Naive B cell (primary cell): Measurements from ENCODE around the gene NDST1. TPM values are rescaled to one million over a fixed set of nuclear protein-coding genes. Genes with fewer than 3 reads are reported as not detected.
A peak's percentile ranks its signal among the peaks of the same experiment; 100 is the strongest.
"Not testable (repeated sequence)": the region's sequence is repeated elsewhere in the genome, so short reads cannot be mapped to it uniquely, and the experiment has no call there.

Experiments used
- ATAC-seq, 2 donors: fragments of 150-1000 bp; cut with Tn5 transposase; 2 replicates each; pipeline ENCODE4 v1.10.0; 2021; ENCODE audit warnings: low read depth in 2 of 2, mild to moderate bottlenecking in 2 of 2, moderate library complexity in 2 of 2
- DNase-seq: peaks from one replicate; pipeline ENCODE4 v3.0.0; 2022
- H3K27ac Mint-ChIP-seq, 6 donors: one replicate each; pipeline ENCODE4 v1.8.0; 2020 to 2022; ENCODE audit warnings: mild to moderate bottlenecking in 6 of 6, mixed read lengths in 6 of 6, moderate library complexity in 5 of 6, inconsistent platforms in 2 of 6
- H3K27me3 Mint-ChIP-seq, 3 donors: one replicate each; pipeline ENCODE4 v1.8.0; 2021 to 2022; ENCODE audit warnings: mixed read lengths in 3 of 3, mild to moderate bottlenecking in 1 of 3
- H3K36me3 Mint-ChIP-seq, 2 donors: one replicate each; pipeline ENCODE4 v1.8.0; 2020 to 2022; ENCODE audit warnings: mixed read lengths in 2 of 2, inconsistent platforms in 1 of 2, mild to moderate bottlenecking in 1 of 2
- H3K4me1 Mint-ChIP-seq, 3 donors: one replicate each; pipeline ENCODE4 v1.8.0; 2020 to 2022; ENCODE audit warnings: mixed read lengths in 3 of 3, inconsistent platforms in 1 of 3, mild to moderate bottlenecking in 1 of 3, moderate library complexity in 1 of 3
- H3K4me3 Mint-ChIP-seq, 8 donors: one replicate each; pipeline ENCODE4 v1.8.0; 2020 to 2022; ENCODE audit warnings: mild to moderate bottlenecking in 8 of 8, mixed read lengths in 8 of 8, moderate library complexity in 8 of 8, inconsistent platforms in 2 of 8
- H3K9me3 Mint-ChIP-seq, 7 donors: one replicate each; pipeline ENCODE4 v1.8.0; 2020 to 2022; ENCODE audit warnings: mixed read lengths in 7 of 7, mild to moderate bottlenecking in 5 of 7, inconsistent platforms in 2 of 7, moderate library complexity in 1 of 7
- polyA plus RNA-seq, 6 donors: library from polyadenylated mRNA; unstranded; fragments of 300-500 nt; fragmentation: Illumina TruSeq; gene quantifications; one replicate each; pipeline ENCODE4 v1.2.3, GENCODE V29; 2021; ENCODE audit warnings: low read depth in 6 of 6

The NDST1 gene
- polyA plus RNA-seq: 1 to 10 TPM in 2 of 6 donors, under 1 TPM in 4; 0.38 to 1.8 (median 0.73) TPM

GRCh38 chr5:150507474-150508276 is at the start of gene NDST1:
NDST1 (plus strand) TSS chr5:150508131; CDS start chr5:150521255, 13,124 bp downstream.
- H3K4me3 Mint-ChIP-seq: no peak within 1 kb of the TSS
- peaks cover 0 to 10% (median 4%) of the 10 kb centered on the region in 3 donors for H3K4me1 Mint-ChIP-seq
- DNase-seq (no peak), ATAC-seq (no peak)
- no peaks in the 10 kb centered on the region for H3K9me3 Mint-ChIP-seq
- no peaks in the 10 kb centered on the region for H3K27me3 Mint-ChIP-seq
- no peaks in the 10 kb centered on the region for H3K36me3 Mint-ChIP-seq
- peak within 1 kb of the TSS in 1 of 6 donors; percentile 74 for H3K27ac Mint-ChIP-seq

DNA sequence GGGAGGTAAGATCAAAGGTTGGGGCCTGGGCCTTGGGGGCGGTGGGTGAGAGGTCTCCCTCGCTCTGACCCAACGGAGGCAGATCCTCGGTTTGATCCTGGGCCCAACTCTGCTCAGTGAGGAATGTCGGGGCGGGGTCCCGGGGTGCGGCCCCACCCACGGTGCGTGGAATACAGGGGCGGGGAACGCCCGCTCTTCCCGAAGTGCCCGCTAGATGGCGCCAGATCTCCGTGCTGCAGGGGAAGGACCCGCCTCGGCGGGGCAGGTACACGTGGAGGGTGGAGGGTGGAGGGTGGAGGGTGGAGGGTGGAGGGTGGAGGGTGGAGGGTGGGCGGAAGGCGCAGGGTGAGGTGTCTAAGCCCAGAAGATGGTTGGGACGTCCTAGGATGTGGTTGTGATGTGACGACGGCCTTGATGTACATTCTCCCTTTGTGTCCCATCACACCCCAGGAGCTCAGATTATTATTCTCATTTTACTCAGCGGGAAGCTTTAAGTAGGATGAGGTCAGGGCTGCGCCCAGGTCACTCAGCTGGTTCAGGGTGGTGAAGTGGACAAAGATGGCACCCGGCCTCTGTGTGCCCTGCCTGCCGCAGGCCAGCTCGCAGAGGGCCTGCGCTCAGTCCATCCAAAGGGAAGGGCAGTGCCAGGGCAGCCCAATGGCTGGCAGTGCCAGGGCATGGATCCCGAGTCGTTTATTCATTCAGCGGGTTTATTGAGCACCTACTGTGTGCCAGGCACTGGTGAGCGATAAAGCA is 49.0 kb upstream of the NDST1 start:
- Mint-ChIP-seq H3K36me3 (no peaks in the 10 kb centered on the region), H3K4me3 (peak overlapping the region in 4 of 8 donors; percentile 32 to 73 (median 46)), H3K27me3 (no peaks in the 10 kb centered on the region), H3K9me3 (peaks cover 0 to 2% (median 0%) of the 10 kb centered on the region in 7 donors), H3K27ac (peak overlapping the region in 3 of 6 donors; percentile 46 to 69 (median 62)), H3K4me1 (peaks cover 32 to 51% (median 41%) of the 10 kb centered on the region in 3 donors)
- ATAC-seq (peak; percentile 86 to 89), DNase-seq (peak; percentile 83)

- Mint-ChIP-seq H3K9me3 (peaks cover 0 to 2% (median 0%) of the 10 kb centered on the region in 7 donors), H3K27ac (peak overlapping the region in 4 of 6 donors; percentile 79 to 90 (median 86)), H3K4me1 (peaks cover 32 to 51% (median 41%) of the 10 kb centered on the region in 3 donors), H3K27me3 (no peaks in the 10 kb centered on the region), H3K36me3 (no peaks in the 10 kb centered on the region), H3K4me3 (peak overlapping the region in 2 of 8 donors; percentile 8 to 62)
- ATAC-seq (no peak), DNase-seq (no peak)
These were observed 47.1 kb upstream of the NDST1 start for GRCh38 chr5:150460781-150461180.

DNA sequence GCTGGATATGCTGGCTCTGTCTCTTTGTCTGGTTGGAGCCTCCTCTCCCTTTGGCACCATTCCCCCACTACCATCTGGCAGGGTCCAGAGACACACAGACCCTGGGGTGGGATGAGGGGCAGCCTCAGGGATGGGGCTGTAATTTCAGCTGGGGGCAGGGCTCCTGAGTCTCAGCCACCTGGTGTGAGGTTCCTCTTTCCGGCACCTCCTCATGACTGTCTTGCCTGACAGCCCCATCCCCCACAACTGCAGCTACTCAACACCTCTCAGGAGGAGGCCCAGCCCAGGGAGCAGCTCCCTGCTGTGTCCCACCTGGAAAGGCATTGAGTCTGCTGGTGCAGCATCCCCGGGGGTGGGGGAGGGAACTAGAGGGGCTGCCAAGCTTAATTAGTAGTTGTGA is 46.7 kb upstream of the NDST1 start:
- DNase-seq (peak; percentile 68), ATAC-seq (peak; percentile 82 to 85)
- Mint-ChIP-seq H3K9me3 (peaks cover 0 to 2% (median 0%) of the 10 kb centered on the region in 7 donors), H3K27ac (peak overlapping the region in 5 of 6 donors; percentile 38 to 90 (median 84)), H3K4me3 (peak overlapping the region in 1 of 8 donors; percentile 35), H3K4me1 (peaks cover 32 to 51% (median 41%) of the 10 kb centered on the region in 3 donors), H3K27me3 (no peaks in the 10 kb centered on the region), H3K36me3 (no peaks in the 10 kb centered on the region)

GRCh38 chr5:150464554-150465012 is 43.3 kb upstream of the NDST1 start:
- DNase-seq (no peak), ATAC-seq (no peak)
- Mint-ChIP-seq H3K36me3 (no peaks in the 10 kb centered on the region), H3K4me3 (no peak overlapping the region), H3K27me3 (no peaks in the 10 kb centered on the region), H3K4me1 (peaks cover 20 to 23% (median 22%) of the 10 kb centered on the region in 3 donors), H3K9me3 (peaks cover 0 to 2% (median 0%) of the 10 kb centered on the region in 7 donors), H3K27ac (no peak overlapping the region)

DNA sequence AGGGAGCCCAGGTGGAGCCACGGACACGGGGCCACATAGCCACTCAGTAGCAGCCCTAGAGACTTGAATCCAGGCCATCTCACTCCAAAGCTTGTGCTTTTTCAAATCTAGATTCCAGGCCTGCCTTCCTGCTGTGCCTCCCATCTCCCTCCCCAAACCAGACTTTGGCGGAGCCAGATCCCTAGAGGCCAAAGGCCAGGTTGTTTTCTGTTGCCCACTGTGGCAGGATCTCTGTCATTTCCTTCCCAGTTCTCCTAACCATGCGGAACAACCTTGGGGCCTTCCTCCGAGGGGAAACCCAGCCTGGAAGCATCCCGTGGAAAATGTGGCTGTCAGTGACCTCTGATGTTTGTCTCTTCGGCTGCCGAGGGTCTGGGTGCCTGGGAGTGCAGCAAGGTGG is 42.0 kb upstream of the NDST1 start:
- Mint-ChIP-seq H3K27ac (peak overlapping the region in 1 of 6 donors; percentile 54), H3K9me3 (peaks cover 0 to 2% (median 0%) of the 10 kb centered on the region in 7 donors), H3K4me3 (no peak overlapping the region), H3K4me1 (peaks cover 11 to 16% (median 12%) of the 10 kb centered on the region in 3 donors), H3K36me3 (no peaks in the 10 kb centered on the region), H3K27me3 (no peaks in the 10 kb centered on the region)
- ATAC-seq: no peak
- no peak for DNase-seq

DNA sequence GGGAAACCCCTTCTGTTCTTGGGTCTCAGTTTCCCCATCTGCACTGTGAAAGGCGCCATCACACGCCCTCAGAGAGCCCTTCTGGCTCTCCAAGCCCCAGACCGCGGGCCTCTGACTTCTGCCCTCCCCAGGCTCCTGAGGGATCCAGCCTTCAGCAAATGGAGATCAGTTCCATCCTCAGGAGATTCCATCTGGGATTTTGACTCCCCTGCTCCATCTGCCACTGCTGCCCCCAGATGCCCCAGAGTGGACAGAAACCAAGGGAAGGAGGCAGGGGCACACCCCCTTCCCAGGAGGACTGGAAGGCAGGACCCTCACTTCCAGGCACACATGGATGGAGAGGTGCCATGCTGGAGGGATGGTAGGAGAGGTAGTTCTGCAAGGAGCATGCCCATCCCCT is 39.7 kb upstream of the NDST1 start:
- Mint-ChIP-seq H3K4me3 (no peak overlapping the region), H3K27ac (no peak overlapping the region), H3K9me3 (no peaks in the 10 kb centered on the region), H3K27me3 (no peaks in the 10 kb centered on the region), H3K4me1 (peaks cover 0 to 2% (median 0%) of the 10 kb centered on the region in 3 donors), H3K36me3 (no peaks in the 10 kb centered on the region)
- ATAC-seq (no peak), DNase-seq (no peak)

GRCh38 chr5:150469718-150470469 is 38.0 kb upstream of the NDST1 start:
- Mint-ChIP-seq H3K9me3 (no peaks in the 10 kb centered on the region), H3K4me1 (peaks cover 0 to 2% (median 0%) of the 10 kb centered on the region in 3 donors), H3K4me3 (no peak overlapping the region), H3K27me3 (no peaks in the 10 kb centered on the region), H3K27ac (no peak overlapping the region), H3K36me3 (no peaks in the 10 kb centered on the region)
- DNase-seq (no peak), ATAC-seq (no peak)

DNA sequence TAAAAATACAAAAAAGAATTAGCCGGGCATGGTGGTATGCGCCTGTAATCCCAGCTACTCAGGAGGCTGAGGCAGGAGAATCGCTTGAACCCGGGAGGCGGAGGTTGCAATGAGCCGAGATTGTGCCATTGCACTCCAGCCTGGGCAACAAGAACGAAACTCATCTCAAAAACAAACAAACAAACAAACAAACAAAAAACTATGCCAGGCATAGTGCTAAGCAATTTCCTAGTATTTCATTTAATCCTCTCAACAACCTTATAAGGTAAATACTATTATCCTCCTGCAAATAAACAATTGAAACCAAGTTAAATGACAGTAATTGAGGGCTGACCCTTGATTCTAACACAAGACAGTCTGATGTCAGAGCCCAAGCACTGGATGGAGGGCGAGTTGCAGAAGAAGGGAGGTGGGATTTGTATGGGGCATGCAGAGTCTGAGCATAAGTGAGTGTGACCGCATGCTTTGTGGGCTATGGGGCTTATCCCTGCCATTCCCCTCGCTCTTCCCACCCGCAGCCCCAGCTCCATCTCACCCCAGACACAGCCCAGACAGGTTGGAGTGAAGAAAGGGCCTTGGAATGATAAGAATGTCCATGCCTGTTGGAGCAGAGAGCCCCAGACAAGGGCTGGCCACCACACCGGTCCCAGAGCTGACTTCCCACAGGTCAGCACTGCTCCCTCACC is 34.1 kb upstream of the NDST1 start:
- H3K27me3 Mint-ChIP-seq: no peaks in the 10 kb centered on the region
- no peaks in the 10 kb centered on the region for H3K36me3 Mint-ChIP-seq
- ATAC-seq: no peak
- DNase-seq: no peak
- peak overlapping the region in 1 of 8 donors; percentile 43 for H3K4me3 Mint-ChIP-seq
- H3K4me1 Mint-ChIP-seq: peaks cover 0 to 10% (median 0%) of the 10 kb centered on the region in 3 donors
- H3K9me3 Mint-ChIP-seq: no peaks in the 10 kb centered on the region
- H3K27ac Mint-ChIP-seq: no peak overlapping the region

DNA sequence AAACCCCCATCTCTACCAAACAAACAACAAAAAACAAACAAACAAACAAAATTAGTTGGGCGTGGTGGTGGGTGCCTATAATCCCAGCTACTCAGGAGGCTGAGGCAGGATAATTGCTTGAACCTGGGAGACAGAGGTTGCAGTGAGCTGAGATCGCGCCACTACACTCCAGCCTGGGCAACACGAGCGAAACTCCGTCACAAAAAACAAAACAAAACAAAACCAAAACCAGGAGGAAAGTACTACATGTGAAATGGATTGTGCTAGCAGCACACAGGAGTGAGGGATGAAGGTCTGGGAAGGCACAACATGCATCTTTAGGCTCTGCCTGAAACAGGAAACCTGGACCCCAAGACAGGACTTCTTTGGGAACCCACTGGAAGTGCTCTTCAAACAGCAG is 31.4 kb upstream of the NDST1 start:
- H3K36me3 Mint-ChIP-seq, H3K4me1 Mint-ChIP-seq, H3K9me3 Mint-ChIP-seq, H3K4me3 Mint-ChIP-seq, H3K27me3 Mint-ChIP-seq, ATAC-seq, DNase-seq, H3K27ac Mint-ChIP-seq: not testable (repeated sequence)

- DNase-seq: no peak
- Mint-ChIP-seq H3K9me3 (no peaks in the 10 kb centered on the region), H3K27me3 (no peaks in the 10 kb centered on the region), H3K27ac (no peak overlapping the region), H3K36me3 (no peaks in the 10 kb centered on the region), H3K4me3 (peak overlapping the region in 1 of 8 donors; percentile 71), H3K4me1 (peaks cover 0 to 10% (median 0%) of the 10 kb centered on the region in 3 donors)
- no peak for ATAC-seq
These were observed 28.5 kb upstream of the NDST1 start for GRCh38 chr5:150479416-150479815.

DNA sequence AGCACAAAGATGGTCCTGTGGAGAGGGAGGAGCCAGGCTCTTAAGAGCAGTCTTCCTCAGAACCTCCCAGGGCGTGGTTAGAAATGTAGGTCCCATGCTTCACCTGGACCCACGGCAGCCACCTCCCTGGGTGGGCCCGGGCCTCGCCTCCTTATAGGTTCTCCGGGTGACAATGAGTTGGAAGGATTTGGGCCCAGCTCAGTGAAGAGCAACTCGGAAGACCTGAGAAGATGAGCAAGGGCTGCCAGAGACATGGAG is 26.3 kb upstream of the NDST1 start:
- Mint-ChIP-seq H3K9me3 (no peaks in the 10 kb centered on the region), H3K36me3 (no peaks in the 10 kb centered on the region), H3K27ac (no peak overlapping the region), H3K4me3 (peak overlapping the region in 1 of 8 donors; percentile 23), H3K27me3 (no peaks in the 10 kb centered on the region), H3K4me1 (peaks cover 0 to 6% (median 5%) of the 10 kb centered on the region in 3 donors)
- ATAC-seq (no peak), DNase-seq (no peak)
